MCF 10A (cell line): ENCODE measurements around the gene EIPR1. TPM values are rescaled to one million over a fixed set of nuclear protein-coding genes. Genes with fewer than 3 reads are reported as not detected.

Experiments used
- BruUV-seq: library from RNA; stranded (reverse); fragments of 400-500 nt; replicated peaks from 2 replicates; lab custom pipeline; 2021; lab: Mats Ljungman, UMichigan
- CTCF ChIA-PET: fragments of 300-600 bp; sonication (Branson Sonifier 250); formaldehyde crosslinking; extraction: SDS; loops from one replicate; lab custom pipeline; 2021; ENCODE audit warnings: antibody characterized with exemption, inconsistent platforms; lab: Yijun Ruan, JAX
- POLR2A ChIA-PET: fragments of 300-600, 350-650 bp; sonication (Branson Sonifier 250); formaldehyde crosslinking; extraction: SDS; loops from one replicate; lab custom pipeline; 2020; ENCODE audit warnings: antibody characterized with exemption, inconsistent platforms; lab: Yijun Ruan, JAX
- DNase-seq: peaks from one replicate; pipeline ENCODE4 v3.0.0-alpha.2; 2018; ENCODE audit not compliant: unreplicated experiment
- H3K27ac Mint-ChIP-seq: one replicate; pipeline ENCODE4 v1.8.0; 2022; ENCODE audit warnings: mild to moderate bottlenecking, low read depth, mixed read lengths; ENCODE audit not compliant: unreplicated experiment
- H3K27me3 Mint-ChIP-seq: one replicate; pipeline ENCODE4 v1.8.0; 2022; ENCODE audit warnings: mixed read lengths; ENCODE audit not compliant: insufficient read depth, unreplicated experiment
- H3K36me3 Mint-ChIP-seq: one replicate; pipeline ENCODE4 v1.8.0; 2022; ENCODE audit warnings: mild to moderate bottlenecking, moderate library complexity, mixed read lengths; ENCODE audit not compliant: insufficient read depth, unreplicated experiment
- H3K4me1 Mint-ChIP-seq: one replicate; pipeline ENCODE4 v1.8.0; 2022; ENCODE audit warnings: mixed read lengths; ENCODE audit not compliant: insufficient read depth, unreplicated experiment
- H3K4me3 Mint-ChIP-seq: one replicate; pipeline ENCODE4 v1.8.0; 2022; ENCODE audit warnings: mild to moderate bottlenecking, moderate library complexity, mixed read lengths; ENCODE audit not compliant: unreplicated experiment
- H3K9me3 Mint-ChIP-seq: one replicate; pipeline ENCODE4 v1.8.0; 2022; ENCODE audit warnings: mixed read lengths; ENCODE audit not compliant: unreplicated experiment
- CTCF ChIP-seq: fragments of 200-600 bp; IDR thresholded peaks from one replicate; pipeline ENCODE4 v1.8.0; 2022; ENCODE audit warnings: antibody characterized with exemption, mild to moderate bottlenecking; ENCODE audit not compliant: unreplicated experiment
- intact Hi-C: fragments of 100-400 bp; cut with micrococcal nuclease; formaldehyde crosslinking; loops from 2 replicates; pipeline ENCODE4 v1.14.1; 2022
- total RNA-seq: library from RNA; stranded (reverse); gene quantifications from 2 replicates; pipeline ENCODE4 v1.2.3, GENCODE V29; 2022

Gene EIPR1
- total RNA-seq, 1 experiment from 2014 or later: 49.0 TPM

- H3K27me3 Mint-ChIP-seq: no peaks in the 10 kb centered on the region
- DNase-seq: no peak
- no peak overlapping the region for H3K4me3 Mint-ChIP-seq
- H3K4me1 Mint-ChIP-seq: no peaks in the 10 kb centered on the region
- H3K9me3 Mint-ChIP-seq: no peaks in the 10 kb centered on the region
- ChIA-PET POLR2A (no interaction called here), CTCF (interaction anchor here (0.6 kb wide), 1 partner anchor 1357 kb away, joined by 3 read pairs; no protein-coding TSS in a partner anchor)
- H3K36me3 Mint-ChIP-seq: no peaks in the 10 kb centered on the region
- intact Hi-C loops: no loop called here
- TF ChIP-seq CTCF: no peak
- no TSS peak for BruUV-seq
- H3K27ac Mint-ChIP-seq: no peak overlapping the region
Observed at GRCh38 chr2:3224681-3225080, 152.9 kb downstream of the EIPR1 start.

- no peaks in the 10 kb centered on the region for H3K4me1 Mint-ChIP-seq
- no peak for TF ChIP-seq CTCF
- ChIA-PET POLR2A (no interaction called here), CTCF (no interaction called here)
- H3K27me3 Mint-ChIP-seq: no peaks in the 10 kb centered on the region
- H3K27ac Mint-ChIP-seq: no peak overlapping the region
- H3K36me3 Mint-ChIP-seq: no peaks in the 10 kb centered on the region
- no peak for DNase-seq
- no peaks in the 10 kb centered on the region for H3K9me3 Mint-ChIP-seq
- no TSS peak for BruUV-seq
- H3K4me3 Mint-ChIP-seq: no peak overlapping the region
- intact Hi-C loops: no loop called here
Observed at GRCh38 chr2:3223080-3223923, 154.3 kb downstream of the EIPR1 start.

- CTCF ChIA-PET: no interaction called here
- TF ChIP-seq CTCF: no peak
- POLR2A ChIA-PET: no interaction called here
- Mint-ChIP-seq H3K4me1 (no peaks in the 10 kb centered on the region), H3K4me3 (no peak overlapping the region), H3K27ac (no peak overlapping the region), H3K9me3 (no peaks in the 10 kb centered on the region), H3K27me3 (no peaks in the 10 kb centered on the region), H3K36me3 (no peaks in the 10 kb centered on the region)
- DNase-seq: no peak
- intact Hi-C loops: no loop called here
- no TSS peak for BruUV-seq
Observed at GRCh38 chr2:3222636-3223035, 155.0 kb downstream of the EIPR1 start.

GRCh38 chr2:3219536-3219935 lies 158.1 kb downstream of the EIPR1 start:
- CTCF ChIA-PET: no interaction called here
- no peaks in the 10 kb centered on the region for H3K9me3 Mint-ChIP-seq
- BruUV-seq: no TSS peak
- POLR2A ChIA-PET: no interaction called here
- H3K36me3 Mint-ChIP-seq: peaks cover 7% of the 10 kb centered on the region
- no peaks in the 10 kb centered on the region for H3K27me3 Mint-ChIP-seq
- no peak overlapping the region for H3K27ac Mint-ChIP-seq
- no peak overlapping the region for H3K4me3 Mint-ChIP-seq
- no peaks in the 10 kb centered on the region for H3K4me1 Mint-ChIP-seq
- intact Hi-C loops: no loop called here
- no peak for TF ChIP-seq CTCF
- DNase-seq: no peak
